ENCODE results near the gene CFAP221.

Gene CFAP221

GRCh38 chr2:119544075-119544938, at the start of gene CFAP221:
TSS of gene CFAP221 (plus strand) at chr2:119544449. CDS start at chr2:119546132, 1,683 bp downstream.
- peak; percentile 75 for DNase-seq

- no peak for DNase-seq
Observed at GRCh38 chr2:119495948-119496347, 48.3 kb upstream of the CFAP221 start.

- no peak for DNase-seq
Observed at GRCh38 chr2:119496682-119497081, 47.6 kb upstream of the CFAP221 start.

- DNase-seq, result no peak
Observed at GRCh38 chr2:119508756-119509155, 35.5 kb upstream of the CFAP221 start.

GRCh38 chr2:119511989-119512388, 32.3 kb upstream of the CFAP221 start:
- no peak for DNase-seq

GRCh38 chr2:119512946-119513345, 31.3 kb upstream of the CFAP221 start:
- no peak for DNase-seq

GRCh38 chr2:119513832-119514231, 30.4 kb upstream of the CFAP221 start:
- DNase-seq, result no peak

- no peak for DNase-seq
Observed at GRCh38 chr2:119516121-119516520, 28.1 kb upstream of the CFAP221 start.

- DNase-seq, result peak; percentile 66
Observed at GRCh38 chr2:119517433-119517832, 26.8 kb upstream of the CFAP221 start.

- no peak for DNase-seq
Observed at GRCh38 chr2:119518401-119519056, 25.7 kb upstream of the CFAP221 start.

- no peak for DNase-seq
Observed at GRCh38 chr2:119519057-119519408, 25.2 kb upstream of the CFAP221 start.

- DNase-seq, result no peak
Observed at GRCh38 chr2:119520696-119521432, 23.4 kb upstream of the CFAP221 start.

- no peak for DNase-seq
Observed at GRCh38 chr2:119521433-119522050, 22.7 kb upstream of the CFAP221 start.

GRCh38 chr2:119522671-119523070, 21.6 kb upstream of the CFAP221 start:
- DNase-seq, result no peak

GRCh38 chr2:119523383-119523951, 20.8 kb upstream of the CFAP221 start:
- no peak for DNase-seq

GRCh38 chr2:119523952-119524694, 20.1 kb upstream of the CFAP221 start, which contains the start of gene SCTR:
TSS of gene SCTR (minus strand) at chr2:119524483. CDS start at chr2:119524226, 257 bp downstream.
- DNase-seq, result no peak

GRCh38 chr2:119525614-119526013, 18.6 kb upstream of the CFAP221 start:
- DNase-seq, result no peak

- DNase-seq, result no peak
Observed at GRCh38 chr2:119527999-119528398, 16.2 kb upstream of the CFAP221 start.

GRCh38 chr2:119531292-119531691, 13.0 kb upstream of the CFAP221 start:
- no peak for DNase-seq

- DNase-seq, result no peak
Observed at GRCh38 chr2:119533560-119533959, 10.7 kb upstream of the CFAP221 start.

GRCh38 chr2:119536211-119536610, 8.0 kb upstream of the CFAP221 start:
- no peak for DNase-seq

- DNase-seq, result no peak
Observed at GRCh38 chr2:119536707-119537106, 7.5 kb upstream of the CFAP221 start.

Data from 8988T (cell line).